K562 (cell line): ENCODE measurements around the gene KCNN4. TPM values are rescaled to one million over a fixed set of nuclear protein-coding genes. Genes with fewer than 3 reads are reported as not detected.

Source experiments
- ATAC-seq: fragments of 200-7000 bp; cut with Tn5 transposase; 3 replicates; pipeline ENCODE4 v1.9.1; 2020; ENCODE audit warnings: moderate library complexity
- BruUV-seq: library from RNA; stranded (reverse); fragments of 400-500 nt; replicated peaks from 2 replicates; lab custom pipeline; 2021; lab: Mats Ljungman, UMichigan
- CTCF ChIA-PET: fragments of 300-600 bp; formaldehyde crosslinking; extraction: SDS; loops from one replicate; lab custom pipeline; 2021; ENCODE audit warnings: low intra/inter-chr PET ratio; lab: Yijun Ruan, JAX
- POLR2A ChIA-PET: fragments of 300-600, 350-650 bp; sonication (Branson Sonifier 250); formaldehyde crosslinking; extraction: SDS; loops from one replicate; lab custom pipeline; 2021; ENCODE audit warnings: antibody characterized with exemption, inconsistent platforms; lab: Yijun Ruan, JAX
- DNase-seq, 4 experiments: peaks; one replicate each; pipeline versions ENCODE4 v3.0.0 to v3.0.0-alpha.2; 2011 to 2018; ENCODE audit warnings: low spot score in 3 of 4, mixed read lengths in 3 of 4; ENCODE audit errors: extremely low read depth in 1 of 4
- FAIRE-seq: peaks from 2 replicates; lab custom pipeline; 2011; peaks lifted over from hg19 to GRCh38; lab: Jason Lieb, UNC
- H2AFZ ChIP-seq: 2 replicates; pipeline ENCODE4 v1.6.0; 2011; ENCODE audit warnings: low read depth, low read length, control low read depth, inconsistent platforms
- H3K27ac ChIP-seq: fragments of 200-600 bp; 3 replicates; pipeline ENCODE4 v1.8.0; 2011; ENCODE audit warnings: low read depth, mild to moderate bottlenecking, control low read depth, inconsistent platforms, low read length, moderate library complexity, mixed read lengths; ENCODE audit errors: extremely low read depth
- H3K27me3 ChIP-seq, 2 experiments: fragments of 300-600 bp in 1 of 2; 2 replicates in 1 of 2; 3 replicates in 1 of 2; pipeline versions ENCODE4 v1.6.0 to v1.8.0; 2011; ENCODE audit warnings: inconsistent platforms in 2 of 2, low read length in 2 of 2, mild to moderate bottlenecking in 1 of 2, mixed read lengths in 1 of 2, moderate library complexity in 1 of 2; ENCODE audit not compliant: control insufficient read depth in 2 of 2, insufficient read depth in 2 of 2
- H3K36me3 ChIP-seq: fragments of 300-600 bp; 3 replicates; pipeline ENCODE4 v1.8.0; 2011; ENCODE audit warnings: mild to moderate bottlenecking, low read length, inconsistent platforms; ENCODE audit not compliant: control insufficient read depth, insufficient read depth
- H3K4me1 ChIP-seq, 2 experiments: fragments of 200-600 bp in 1 of 2; replicated peaks in 1 of 2; 2 replicates in 1 of 2; 3 replicates in 1 of 2; pipeline versions ENCODE4 v1.5.1 to v1.8.0; 2011; ENCODE audit warnings: inconsistent platforms in 2 of 2, low read length in 2 of 2, mild to moderate bottlenecking in 1 of 2, mixed read lengths in 1 of 2, moderate library complexity in 1 of 2; ENCODE audit not compliant: control insufficient read depth in 2 of 2, insufficient read depth in 2 of 2
- H3K4me2 ChIP-seq: 2 replicates; pipeline ENCODE4 v1.6.1; 2011; ENCODE audit warnings: low read length, control low read depth, inconsistent platforms, mixed read lengths; ENCODE audit not compliant: insufficient read depth
- H3K4me3 ChIP-seq: fragments of 200-600 bp; sonication (generic), shearing (Covaris generic); 2 replicates; pipeline ENCODE4 v1.5.1; 2016; ENCODE audit warnings: control low read depth, inconsistent platforms
- H3K79me2 ChIP-seq: fragments of 200-600 bp; 3 replicates; pipeline ENCODE4 v1.8.0; 2011; ENCODE audit warnings: low read length, inconsistent platforms; ENCODE audit not compliant: control insufficient read depth, insufficient read depth
- H3K9ac ChIP-seq, 2 experiments: 2 replicates each; pipeline versions ENCODE4 v1.6.0 to v1.6.1; 2011; ENCODE audit warnings: low read depth in 2 of 2, low read length in 2 of 2, control low read depth in 1 of 2, inconsistent platforms in 1 of 2, mild to moderate bottlenecking in 1 of 2, mixed read lengths in 1 of 2; ENCODE audit not compliant: insufficient read depth in 1 of 2
- H3K9me1 ChIP-seq: one replicate; pipeline ENCODE4 v1.6.0; 2011; ENCODE audit warnings: inconsistent platforms, mild to moderate bottlenecking, low read length, moderate library complexity; ENCODE audit not compliant: control insufficient read depth, insufficient read depth
- H3K9me3 ChIP-seq: replicated peaks from 2 replicates; pipeline ENCODE4 v1.5.1; 2011; ENCODE audit warnings: low read depth, low read length, inconsistent platforms; ENCODE audit not compliant: control insufficient read depth, insufficient read depth
- H4K20me1 ChIP-seq: replicated peaks from 2 replicates; pipeline ENCODE4 v1.6.1; 2011; ENCODE audit warnings: low read length, inconsistent platforms, mixed read lengths; ENCODE audit not compliant: control insufficient read depth, insufficient read depth
- IFI16 ChIP-seq: fragments of 250-450 bp; sonication (Bioruptor Pico); IDR thresholded peaks from 2 replicates; pipeline ENCODE4 v2.1.2; 2022; ENCODE audit warnings: mild to moderate bottlenecking, inconsistent platforms
- NFATC3 ChIP-seq: fragments of 450-650 bp; IDR thresholded peaks from 2 replicates; pipeline ENCODE4 v1.6.1; 2017; ENCODE audit warnings: mild to moderate bottlenecking
- NR2C2 ChIP-seq, 2 experiments: fragments of 200-800 bp in 1 of 2; sonication (Bioruptor generic) in 1 of 2; sonication (generic) in 1 of 2; formaldehyde crosslinking in 1 of 2; IDR thresholded peaks; 2 replicates each; pipeline versions ENCODE4 v1.6.1 to v1.8.0; 2016 to 2022; ENCODE audit warnings: mild to moderate bottlenecking in 1 of 2, missing compliant biosample characterization in 1 of 2, missing genetic modification characterization in 1 of 2, missing genetic modification reagents in 1 of 2
- POLR2B ChIP-seq: fragments of 450-650 bp; IDR thresholded peaks from 2 replicates; pipeline ENCODE4 v1.6.1; 2018; ENCODE audit warnings: low read depth; ENCODE audit not compliant: partially characterized antibody
- POLR2G ChIP-seq: fragments of 200-400 bp; formaldehyde crosslinking; IDR thresholded peaks from 2 replicates; pipeline ENCODE4 v1.6.1; 2017; ENCODE audit warnings: low read depth, mild to moderate bottlenecking, antibody characterized with exemption, low read length, moderate library complexity
- PYGO2 ChIP-seq: fragments of 450-650 bp; IDR thresholded peaks from 2 replicates; pipeline ENCODE4 v1.6.1; 2016; ENCODE audit warnings: mild to moderate bottlenecking, missing genetic modification characterization, moderate library complexity, missing compliant biosample characterization
- SIRT6 ChIP-seq: IDR thresholded peaks from one replicate; pipeline ENCODE4 v1.6.1; 2012; ENCODE audit warnings: low read depth, mild to moderate bottlenecking, control low read depth, inconsistent platforms, low read length, moderate library complexity
- SRF ChIP-seq, 2 experiments: fragments of 250-450, 450-650 bp in 1 of 2; sonication (Bioruptor Pico) in 1 of 2; sonication (generic) in 1 of 2; formaldehyde crosslinking; IDR thresholded peaks; 2 replicates each; pipeline versions ENCODE4 v1.5.0 to v1.5.1; 2020 to 2022; ENCODE audit warnings: mild to moderate bottlenecking in 1 of 2, missing genetic modification reagents in 1 of 2
- ZBED1 ChIP-seq: IDR thresholded peaks from 2 replicates; pipeline ENCODE4 v1.6.1; 2014
- WGBS: fragments of 100-300 bp; shearing (Covaris generic); methylation state at CpG from one replicate; pipeline ENCODE4 v1.1.6; 2016; ENCODE audit warnings: low coverage, mixed read lengths; ENCODE audit not compliant: insufficient coverage; ENCODE audit errors: missing lambda C conversion rate; 5-methylcytosine and 5-hydroxymethylcytosine counted together
- in situ Hi-C: fragments of 300-500 bp; cut with MboI; formaldehyde crosslinking; loops from 4 replicates; pipeline ENCODE4 v1.15.0; 2018; ENCODE audit warnings: inconsistent platforms, mixed read lengths
- intact Hi-C: fragments of 100-400 bp; cut with micrococcal nuclease; formaldehyde crosslinking; loops from 2 replicates; pipeline ENCODE4 v1.14.2; 2022
- polyA plus RNA-seq, 8 experiments: library from polyadenylated mRNA; depleted of rRNA in 4 of 8; stranded (reverse) in 5 of 8; unstranded in 3 of 8; fragments of >200 nt; fragmentation: Nextera tagmentation in 2 of 8; fragmentation: Illumina TruSeq in 1 of 8; extraction: Ambion mirVana in 2 of 8; extraction: Trizol in 1 of 8; gene quantifications; 2 replicates each; pipeline versions ENCODE4 v1.2.1 to v1.2.3, GENCODE V29; 2011 to 2014; ENCODE audit warnings: inconsistent platforms in 1 of 8, missing spikeins in 1 of 8
- total RNA-seq, 7 experiments: library from RNA; depleted of rRNA in 6 of 7; stranded (reverse); fragments of >200 nt in 6 of 7; fragmentation: Illumina TruSeq in 2 of 7; extraction: Trizol in 2 of 7; gene quantifications; 2 replicates each; pipeline versions ENCODE4 v1.2.1 to v1.2.3, GENCODE V29; 2011 to 2021; ENCODE audit warnings: low replicate concordance in 1 of 7
- TF ChIP-seq, protein P1 (sequence below): sonication (generic); formaldehyde crosslinking; IDR thresholded peaks from 2 replicates; pipeline ENCODE4 v1.8.0; 2022; ENCODE audit warnings: mild to moderate bottlenecking, missing genetic modification reagents

The KCNN4 gene
- total and polyA plus RNA-seq, 9 of the 15 experiments (the other 6 are each of a cell fraction or from before 2014, with no cell fraction given), result 0.53 to 37.7 (median 25.9) TPM

DNA sequence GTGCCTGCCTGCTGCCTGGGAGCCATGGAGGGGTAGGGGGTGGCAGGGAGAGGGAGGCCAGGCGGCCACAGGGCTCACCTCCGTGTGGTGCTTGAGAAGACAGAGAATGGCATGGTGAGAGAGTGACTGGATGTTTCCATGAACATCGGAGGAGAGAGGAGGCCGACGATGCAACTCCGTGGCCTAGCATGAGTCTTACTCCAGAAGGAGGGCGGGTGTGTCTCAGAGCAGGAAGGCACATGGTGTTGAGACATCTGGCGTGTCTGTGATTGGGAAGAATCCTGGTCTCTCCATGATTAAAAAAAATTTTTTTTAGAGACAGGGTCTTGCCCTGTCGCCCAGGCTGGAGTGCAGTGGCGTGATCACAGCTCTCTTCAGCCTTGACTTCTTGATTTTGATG lies 59.8 kb downstream of the KCNN4 start:
- TF ChIP-seq NFATC3, result no peak
- no peak for TF ChIP-seq POLR2B
- no peak for TF ChIP-seq SIRT6
- WGBS, result 46% methylated on average over 8 of the region's 10 CpGs
- Histone ChIP-seq H3K4me2 (no peak overlapping the region), H3K4me1 (peaks cover 0 to 18% of the 10 kb centered on the region in 2 experiments; a peak in 2 of 5 replicates), H3K79me2 (no peaks in the 10 kb centered on the region), H2AFZ (no peak overlapping the region), H4K20me1 (no peaks in the 10 kb centered on the region), H3K36me3 (no peaks in the 10 kb centered on the region), H3K27me3 (peaks cover 26 to 32% of the 10 kb centered on the region in 2 experiments; a peak in 4 of 5 replicates), H3K9me3 (no peaks in the 10 kb centered on the region), H3K27ac (no peak overlapping the region), H3K4me3 (no peak overlapping the region), H3K9ac (0 out of 4 replicates have a peak overlapping the region, but pooled peaks of 1 of the 2 experiments have one; percentile 31), H3K9me1 (no peaks in the 10 kb centered on the region)
- POLR2A ChIA-PET, result interaction anchor here (0.6 to 0.8 kb wide), 3 partner anchors 19 to 44 kb away, joined by 3 read pairs; no protein-coding TSS in a partner anchor
- FAIRE-seq (no peak), ATAC-seq (no peak; the same call in 2 of the 3 replicates), DNase-seq (no peak)
- CTCF ChIA-PET, result no interaction called here
- intact Hi-C loops (no loop called here), in situ Hi-C loops (no loop called here)
- no TSS peak for BruUV-seq

DNA sequence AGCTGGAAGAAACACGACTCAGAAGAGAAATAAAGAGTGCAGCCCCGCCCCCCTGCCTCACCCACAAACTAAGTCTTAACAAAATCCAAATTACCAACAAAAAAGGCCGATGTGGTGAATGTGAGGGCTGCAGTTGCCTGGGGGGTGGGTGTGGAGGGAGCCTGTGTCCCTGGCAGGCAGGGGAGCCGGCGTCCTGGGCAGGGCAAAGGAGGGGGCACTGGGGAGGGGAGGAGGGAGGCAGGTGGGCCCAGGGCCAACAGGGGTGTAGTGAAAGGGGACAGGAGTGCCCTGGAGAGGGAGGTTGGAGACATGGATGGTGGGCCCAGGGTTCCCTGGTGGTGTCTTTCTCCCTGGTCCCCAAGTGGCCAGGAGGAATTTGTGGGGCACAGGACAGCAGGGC lies 60.9 kb downstream of the KCNN4 start:
- in situ Hi-C loops, result no loop called here
- CTCF ChIA-PET, result no interaction called here
- TF ChIP-seq SRF (CRISPR knock-in tag; IDR thresholded peaks at IDR 0.05) (no peak), PYGO2 (tag) (no peak), POLR2G (no peak), NR2C2 (CRISPR knock-in tag; IDR thresholded peaks at IDR 0.05) (no peak), NR2C2 (tag; IDR thresholded peaks at IDR 0.05) (no peak), ZBED1 (no peak), IFI16 (CRISPR knock-in tag) (no peak)
- TF ChIP-seq, protein P1, sequence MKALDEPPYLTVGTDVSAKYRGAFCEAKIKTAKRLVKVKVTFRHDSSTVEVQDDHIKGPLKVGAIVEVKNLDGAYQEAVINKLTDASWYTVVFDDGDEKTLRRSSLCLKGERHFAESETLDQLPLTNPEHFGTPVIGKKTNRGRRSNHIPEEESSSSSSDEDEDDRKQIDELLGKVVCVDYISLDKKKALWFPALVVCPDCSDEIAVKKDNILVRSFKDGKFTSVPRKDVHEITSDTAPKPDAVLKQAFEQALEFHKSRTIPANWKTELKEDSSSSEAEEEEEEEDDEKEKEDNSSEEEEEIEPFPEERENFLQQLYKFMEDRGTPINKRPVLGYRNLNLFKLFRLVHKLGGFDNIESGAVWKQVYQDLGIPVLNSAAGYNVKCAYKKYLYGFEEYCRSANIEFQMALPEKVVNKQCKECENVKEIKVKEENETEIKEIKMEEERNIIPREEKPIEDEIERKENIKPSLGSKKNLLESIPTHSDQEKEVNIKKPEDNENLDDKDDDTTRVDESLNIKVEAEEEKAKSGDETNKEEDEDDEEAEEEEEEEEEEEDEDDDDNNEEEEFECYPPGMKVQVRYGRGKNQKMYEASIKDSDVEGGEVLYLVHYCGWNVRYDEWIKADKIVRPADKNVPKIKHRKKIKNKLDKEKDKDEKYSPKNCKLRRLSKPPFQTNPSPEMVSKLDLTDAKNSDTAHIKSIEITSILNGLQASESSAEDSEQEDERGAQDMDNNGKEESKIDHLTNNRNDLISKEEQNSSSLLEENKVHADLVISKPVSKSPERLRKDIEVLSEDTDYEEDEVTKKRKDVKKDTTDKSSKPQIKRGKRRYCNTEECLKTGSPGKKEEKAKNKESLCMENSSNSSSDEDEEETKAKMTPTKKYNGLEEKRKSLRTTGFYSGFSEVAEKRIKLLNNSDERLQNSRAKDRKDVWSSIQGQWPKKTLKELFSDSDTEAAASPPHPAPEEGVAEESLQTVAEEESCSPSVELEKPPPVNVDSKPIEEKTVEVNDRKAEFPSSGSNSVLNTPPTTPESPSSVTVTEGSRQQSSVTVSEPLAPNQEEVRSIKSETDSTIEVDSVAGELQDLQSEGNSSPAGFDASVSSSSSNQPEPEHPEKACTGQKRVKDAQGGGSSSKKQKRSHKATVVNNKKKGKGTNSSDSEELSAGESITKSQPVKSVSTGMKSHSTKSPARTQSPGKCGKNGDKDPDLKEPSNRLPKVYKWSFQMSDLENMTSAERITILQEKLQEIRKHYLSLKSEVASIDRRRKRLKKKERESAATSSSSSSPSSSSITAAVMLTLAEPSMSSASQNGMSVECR (CRISPR knock-in tag), result no peak

More for the DNA sequence above, 60.9 kb downstream of the KCNN4 start:
- Histone ChIP-seq H3K9ac (no peak overlapping the region), H3K27ac (no peak overlapping the region), H3K4me2 (no peak overlapping the region), H3K79me2 (no peaks in the 10 kb centered on the region), H3K9me1 (no peaks in the 10 kb centered on the region), H3K9me3 (no peaks in the 10 kb centered on the region), H3K4me1 (peaks cover 0 to 23% of the 10 kb centered on the region in 2 experiments; a peak in 2 of 5 replicates), H2AFZ (no peak overlapping the region), H3K27me3 (peaks cover 26 to 37% of the 10 kb centered on the region in 2 experiments; a peak in 4 of 5 replicates), H3K4me3 (no peak overlapping the region), H4K20me1 (no peaks in the 10 kb centered on the region), H3K36me3 (no peaks in the 10 kb centered on the region)
- no TSS peak for BruUV-seq
- POLR2A ChIA-PET, result interaction anchor here (0.6 to 0.7 kb wide), 2 partner anchors 160 to 165 kb away, joined by 3 read pairs; no protein-coding TSS in a partner anchor
- no peak for ATAC-seq
- DNase-seq, result no peak
- intact Hi-C loops, result no loop called here
- WGBS, result 25% methylated on average over 5 of the region's 5 CpGs
- no peak for FAIRE-seq
